HCT116 (cell line): ENCODE results near the gene ODF4. TPM values are rescaled to one million over a fixed set of nuclear protein-coding genes. Genes with fewer than 3 reads are reported as not detected.

Experiments used
- ATAC-seq: fragments of 200-7000 bp; cut with Tn5 transposase; 2 replicates; pipeline ENCODE4 v1.9.1; 2020; ENCODE audit warnings: mild to moderate bottlenecking, moderate library complexity
- BruUV-seq: library from RNA; stranded (reverse); fragments of 400-500 nt; replicated peaks from 2 replicates; lab custom pipeline; 2021; lab: Mats Ljungman, UMichigan
- CTCF ChIA-PET: fragments of 300-600 bp; sonication (Branson Sonifier 250); formaldehyde crosslinking; loops from one replicate; lab custom pipeline; 2021; ENCODE audit warnings: antibody characterized with exemption; lab: Charles Lee
- POLR2A ChIA-PET: fragments of 300-600, 350-600 bp; sonication (Branson Sonifier 250); formaldehyde crosslinking; loops from one replicate; lab custom pipeline; 2021; ENCODE audit warnings: antibody characterized with exemption; lab: Charles Lee
- RAD21 ChIA-PET, 2 experiments: fragments of 300-600 bp; sonication (Branson Sonifier 250); formaldehyde crosslinking; loops; one replicate each; lab custom pipeline; 2023; ENCODE audit warnings: low total read pairs in 2 of 2; ENCODE audit not compliant: uncharacterized antibody in 2 of 2, unreplicated experiment in 2 of 2, low non-redundant PET in 1 of 2; lab: Charles Lee
- DNase-seq: peaks from one replicate; pipeline ENCODE4 v3.0.0-alpha.2; 2010; ENCODE audit warnings: low read depth, low spot score
- H2AFZ ChIP-seq: fragments of 200-600 bp; shearing (Covaris generic), sonication (generic); 2 replicates; pipeline ENCODE4 v1.6.1; 2017; ENCODE audit warnings: low read depth, mixed run types, mixed read lengths, antibody characterized with exemption, low read length; ENCODE audit not compliant: poor library complexity, severe bottlenecking
- H3K27ac ChIP-seq: 2 replicates; pipeline ENCODE4 v1.5.1; 2012; ENCODE audit warnings: low read depth, low read length
- H3K27me3 ChIP-seq: fragments of 200-600 bp; sonication (generic); 2 replicates; pipeline ENCODE4 v1.6.1; 2016; ENCODE audit warnings: mixed run types, low read length, mixed read lengths; ENCODE audit not compliant: insufficient read depth
- H3K36me3 ChIP-seq, 2 experiments: fragments of 200-500 bp in 1 of 2; fragments of 200-600 bp in 1 of 2; sonication (Bioruptor generic) in 1 of 2; sonication (generic) in 1 of 2; 2 replicates each; pipeline versions ENCODE4 v1.5.1 to v1.6.1; 2014 to 2016; ENCODE audit warnings: low read length in 2 of 2, inconsistent platforms in 1 of 2, mixed read lengths in 1 of 2, mixed run types in 1 of 2; ENCODE audit not compliant: insufficient read depth in 2 of 2, control insufficient read depth in 1 of 2
- H3K4me1 ChIP-seq, 2 experiments: fragments of 200-600 bp in 1 of 2; sonication (generic) in 1 of 2; 2 replicates each; pipeline versions ENCODE4 v1.5.1 to v1.6.1; 2012 to 2017; ENCODE audit warnings: low read length in 2 of 2, inconsistent platforms in 1 of 2, mild to moderate bottlenecking in 1 of 2, mixed read lengths in 1 of 2, mixed run types in 1 of 2, moderate library complexity in 1 of 2; ENCODE audit not compliant: insufficient read depth in 2 of 2, control insufficient read depth in 1 of 2
- H3K4me2 ChIP-seq: fragments of 200-600 bp; sonication (generic); 2 replicates; pipeline ENCODE4 v1.6.1; 2017; ENCODE audit warnings: mixed run types, low read length, mixed read lengths
- H3K4me3 ChIP-seq, 2 experiments: fragments of 200-600 bp in 1 of 2; sonication (generic) in 1 of 2; replicated peaks in 1 of 2; 2 replicates each; pipeline ENCODE4 v1.5.1; 2011 to 2016; ENCODE audit warnings: low read length in 2 of 2, control low read depth in 1 of 2, low read depth in 1 of 2, mild to moderate bottlenecking in 1 of 2, mixed read lengths in 1 of 2, mixed run types in 1 of 2
- H3K79me2 ChIP-seq: fragments of 200-600 bp; sonication (generic); 2 replicates; pipeline ENCODE4 v1.6.1; 2017; ENCODE audit warnings: mild to moderate bottlenecking, mixed run types, low read length, moderate library complexity, mixed read lengths; ENCODE audit not compliant: insufficient read depth
- H3K9ac ChIP-seq: fragments of 200-600 bp; sonication (generic); 2 replicates; pipeline ENCODE4 v1.6.1; 2016; ENCODE audit warnings: low read length, mixed read lengths
- H3K9me2 ChIP-seq: fragments of 200-600 bp; sonication (generic), shearing (Covaris generic); 2 replicates; pipeline ENCODE4 v1.6.1; 2017; ENCODE audit warnings: mixed run types, mild to moderate bottlenecking, moderate library complexity; ENCODE audit not compliant: insufficient read depth
- H3K9me3 ChIP-seq, 2 experiments: fragments of 200-500 bp in 1 of 2; fragments of 200-600 bp in 1 of 2; sonication (Bioruptor generic) in 1 of 2; sonication (generic) in 1 of 2; 2 replicates each; pipeline ENCODE4 v1.6.1; 2014 to 2017; ENCODE audit warnings: low read length in 2 of 2, mixed read lengths in 2 of 2, inconsistent platforms in 1 of 2, low read depth in 1 of 2, mild to moderate bottlenecking in 1 of 2, mixed run types in 1 of 2, moderate library complexity in 1 of 2; ENCODE audit not compliant: control insufficient read depth in 1 of 2, insufficient read depth in 1 of 2
- H4K20me1 ChIP-seq: fragments of 200-600 bp; sonication (generic), shearing (Covaris generic); 2 replicates; pipeline ENCODE4 v1.6.1; 2017; ENCODE audit warnings: mixed run types, mild to moderate bottlenecking, moderate library complexity; ENCODE audit not compliant: insufficient read depth
- CBX3 ChIP-seq: IDR thresholded peaks from 2 replicates; pipeline ENCODE4 v1.6.1; 2012; ENCODE audit warnings: low read depth
- CTCF ChIP-seq, 3 experiments: fragments of 200-600 bp in 1 of 3; sonication (generic) in 1 of 3; IDR thresholded peaks in 2 of 3; conservative IDR thresholded peaks in 1 of 3; 2 replicates each; pipeline ENCODE4 v1.5.1; 2012 to 2017; ENCODE audit warnings: low read depth in 2 of 3, low read length in 2 of 3, antibody characterized with exemption in 1 of 3, borderline replicate concordance in 1 of 3, control low read depth in 1 of 3, mild to moderate bottlenecking in 1 of 3, mixed read lengths in 1 of 3, mixed run types in 1 of 3, moderate library complexity in 1 of 3; ENCODE audit not compliant: insufficient read depth in 1 of 3
- EGR1 ChIP-seq: IDR thresholded peaks from 2 replicates; pipeline ENCODE4 v1.6.1; 2012; ENCODE audit warnings: low read depth
- EZH2phosphoT487 ChIP-seq: fragments of 200-600 bp; IDR thresholded peaks from 2 replicates; pipeline ENCODE4 v1.6.1; 2018; ENCODE audit warnings: antibody characterized with exemption, borderline replicate concordance
- FOSL1 ChIP-seq: IDR thresholded peaks from 2 replicates; pipeline ENCODE4 v1.6.1; 2012; ENCODE audit warnings: low read depth
- JUND ChIP-seq: IDR thresholded peaks from 2 replicates; pipeline ENCODE4 v1.6.1; 2012
- POLR2A ChIP-seq: IDR thresholded peaks from 2 replicates; pipeline ENCODE4 v1.7.0; 2011; ENCODE audit warnings: borderline replicate concordance; ENCODE audit not compliant: insufficient read depth, insufficient read length; ENCODE audit errors: extremely low read depth
- POLR2AphosphoS5 ChIP-seq: IDR thresholded peaks from 2 replicates; pipeline ENCODE4 v1.6.1; 2011; ENCODE audit warnings: mild to moderate bottlenecking, low read depth, low read length, moderate library complexity
- RAD21 ChIP-seq: IDR thresholded peaks from 2 replicates; pipeline ENCODE4 v1.6.1; 2012; ENCODE audit warnings: low read depth, mild to moderate bottlenecking
- REST ChIP-seq: IDR thresholded peaks from 2 replicates; pipeline ENCODE4 v1.6.1; 2012; ENCODE audit warnings: low read depth
- SP1 ChIP-seq: IDR thresholded peaks from 2 replicates; pipeline ENCODE4 v1.6.1; 2012; ENCODE audit warnings: low read depth
- TCF7L2 ChIP-seq: IDR thresholded peaks from 2 replicates; pipeline ENCODE4 v1.7.0; 2011; ENCODE audit warnings: borderline replicate concordance, inconsistent platforms; ENCODE audit not compliant: insufficient read depth, insufficient read length; ENCODE audit errors: extremely low read depth
- YY1 ChIP-seq: IDR thresholded peaks from 2 replicates; pipeline ENCODE4 v1.6.1; 2011; ENCODE audit warnings: low read length, low read depth, moderate library complexity, mild to moderate bottlenecking; ENCODE audit not compliant: insufficient replicate concordance; ENCODE audit errors: extremely low read depth
- ZBTB33 ChIP-seq: IDR thresholded peaks from 2 replicates; pipeline ENCODE4 v1.6.1; 2011; ENCODE audit warnings: mild to moderate bottlenecking, low read length, moderate library complexity; ENCODE audit not compliant: insufficient replicate concordance; ENCODE audit errors: extremely low read depth
- ZFX ChIP-seq: fragments of 450-650 bp; IDR thresholded peaks from 2 replicates; pipeline ENCODE4 v1.6.1; 2017
- ZNF274 ChIP-seq: fragments of 200-500 bp; sonication (Bioruptor generic); IDR thresholded peaks from 2 replicates; pipeline ENCODE4 v1.6.1; 2014; ENCODE audit warnings: mild to moderate bottlenecking, low read depth, low read length, inconsistent platforms
- intact Hi-C: fragments of 100-400 bp; cut with micrococcal nuclease; formaldehyde crosslinking; loops from 2 replicates; pipeline ENCODE4 v1.10.0; 2022
- total RNA-seq: library from RNA; stranded (reverse); gene quantifications from one replicate; pipeline ENCODE4 v1.2.1, GENCODE V29; 2021; ENCODE audit not compliant: unreplicated experiment
- TF ChIP-seq, protein P1 (sequence below): IDR thresholded peaks from 2 replicates; pipeline ENCODE4 v1.6.1; 2012
- TF ChIP-seq, protein P2 (sequence below): IDR thresholded peaks from 2 replicates; pipeline ENCODE4 v1.6.1; 2012

The ODF4 gene
- total RNA-seq, 1 experiment from 2014 or later: not detected

DNA sequence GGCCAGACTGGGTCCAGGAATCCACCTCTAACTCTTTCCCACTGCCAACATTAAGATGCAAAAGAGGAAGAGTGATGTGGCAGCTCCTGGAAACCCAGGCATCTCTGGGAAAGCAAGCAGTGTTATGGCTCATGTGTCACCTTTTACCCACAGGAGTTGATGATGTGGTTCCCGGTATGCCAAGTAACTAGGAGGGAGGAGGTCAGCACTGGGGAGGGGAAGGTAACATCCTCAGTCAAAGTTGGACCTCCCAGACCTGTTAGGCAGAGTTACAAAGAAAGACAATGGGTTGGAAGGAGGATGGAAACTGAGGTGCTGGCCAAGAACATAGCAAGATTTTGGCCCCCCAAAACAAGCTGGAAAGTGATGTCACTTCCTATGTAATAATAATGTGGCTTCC, 25.5 kb downstream of the ODF4 start:
- Histone ChIP-seq H3K9me3 (no peaks in the 10 kb centered on the region), H3K36me3 (0 out of 4 replicates have a peak, but pooled peaks cover 0 to 2% of the 10 kb centered on the region in 2 experiments), H2AFZ (no peak overlapping the region), H3K79me2 (no peaks in the 10 kb centered on the region), H3K27ac (no peak overlapping the region), H3K4me2 (no peak overlapping the region), H4K20me1 (no peaks in the 10 kb centered on the region), H3K27me3 (no peaks in the 10 kb centered on the region), H3K4me1 (peaks cover 0 to 3% of the 10 kb centered on the region in 2 experiments; a peak in 1 of 4 replicates), H3K9me2 (no peaks in the 10 kb centered on the region), H3K9ac (no peak overlapping the region), H3K4me3 (no peak overlapping the region)
- no TSS peak for BruUV-seq
- ChIA-PET POLR2A (no interaction called here), CTCF (no interaction called here), RAD21 (no interaction called here)
- DNase-seq (no peak), ATAC-seq (no peak)
- no peak for TF ChIP-seq JUND
- TF ChIP-seq CTCF (IDR thresholded peaks at IDR 0.05 in 2 of 3, conservative IDR thresholded peaks at IDR 0.05 in 1 of 3; ENCODE audit: borderline replicate concordance in 1 of 3, insufficient read depth in 1 of 3, low read depth in 2 of 3, low read length in 2 of 3): no peak
- TF ChIP-seq POLR2AphosphoS5: no peak
- TF ChIP-seq POLR2A: no peak
- TF ChIP-seq EGR1: no peak
- no peak for TF ChIP-seq TCF7L2
- TF ChIP-seq, protein P1, sequence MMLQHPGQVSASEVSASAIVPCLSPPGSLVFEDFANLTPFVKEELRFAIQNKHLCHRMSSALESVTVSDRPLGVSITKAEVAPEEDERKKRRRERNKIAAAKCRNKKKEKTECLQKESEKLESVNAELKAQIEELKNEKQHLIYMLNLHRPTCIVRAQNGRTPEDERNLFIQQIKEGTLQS: no peak
- no peak for TF ChIP-seq FOSL1
- TF ChIP-seq ZFX: no peak
- no peak for TF ChIP-seq ZNF274
- TF ChIP-seq CBX3: no peak
- TF ChIP-seq SP1: no peak
- TF ChIP-seq, protein P2, sequence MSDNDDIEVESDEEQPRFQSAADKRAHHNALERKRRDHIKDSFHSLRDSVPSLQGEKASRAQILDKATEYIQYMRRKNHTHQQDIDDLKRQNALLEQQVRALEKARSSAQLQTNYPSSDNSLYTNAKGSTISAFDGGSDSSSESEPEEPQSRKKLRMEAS: no peak
- TF ChIP-seq EZH2phosphoT487: no peak
- TF ChIP-seq ZBTB33: no peak
- no peak for TF ChIP-seq RAD21
- TF ChIP-seq YY1: no peak
- no peak for TF ChIP-seq REST
- intact Hi-C loops: no loop called here
